Small intestine (tissue), 4 donors: ENCODE measurements around the gene SOHLH1. TPM values are rescaled to one million over a fixed set of nuclear protein-coding genes. Genes with fewer than 3 reads are reported as not detected.

Experiments used
- polyA plus RNA-seq, 4 donors: library from polyadenylated mRNA; stranded (reverse) in 3 of 4; unstranded in 1 of 4; fragments of 200-250 nt in 3 of 4; fragments of 120-200 nt in 1 of 4; gene quantifications; one replicate each; pipeline versions ENCODE4 v1.2.1 to v1.2.3, GENCODE V29; 2013
- donor health status: healthy with polysubstance abuse.
- donor health status: Bipolar disorder and iron deficiency.
- donor health status: healthy.

SOHLH1 gene
- polyA plus RNA-seq, 4 donors = not detected

Other genes with a start within 250 kb of the SOHLH1 start
- gene PPP1R26, start 219.7 kb downstream of the SOHLH1 start, polyA plus RNA-seq = 10 to 100 TPM in 2 of 4 donors, 1 to 10 TPM in 2; 6.5 to 16.6 (median 10.0) TPM
- 10 to 100 TPM; 32.4 to 65.9 (median 41.6) TPM for gene MRPS2, start 198.8 kb downstream of the SOHLH1 start, polyA plus RNA-seq
- gene LCN1, start 178.0 kb downstream of the SOHLH1 start, polyA plus RNA-seq = not detected
- under 1 TPM in 1 of 4 donors, not detected in 3; 0.09 TPM for gene OBP2A, start 153.4 kb downstream of the SOHLH1 start, polyA plus RNA-seq
- not detected for gene PAEP, start 137.7 kb downstream of the SOHLH1 start, polyA plus RNA-seq
- not detected for gene GLT6D1, start 59.9 kb downstream of the SOHLH1 start, polyA plus RNA-seq
- gene LCN9, start 36.2 kb downstream of the SOHLH1 start, polyA plus RNA-seq = not detected
- under 1 TPM in 2 of 4 donors, not detected in 2; 0.22 to 0.25 TPM for gene KCNT1, start 2.7 kb upstream of the SOHLH1 start, polyA plus RNA-seq
- 1 to 10 TPM; 1.6 to 6.7 (median 3.2) TPM for gene CAMSAP1, start 208.1 kb upstream of the SOHLH1 start, polyA plus RNA-seq